Activated CD8-positive, alpha-beta memory T cell treated with anti-CD3 and anti-CD28 coated beads for 24 hours (primary cell): ENCODE results near the gene TMED1.
"Not testable (repeated sequence)": the region's sequence is repeated elsewhere in the genome, so short reads cannot be mapped to it uniquely, and the experiment has no call there.

ENCODE experiments used
- DNase-seq: peaks from one replicate; pipeline ENCODE4 v3.0.0-alpha.2; 2020

Gene TMED1

GRCh38 chr19:10861103-10861651, 25.2 kb upstream of the TMED1 start:
- DNase-seq: no peak

- peak; percentile 68 for DNase-seq
These were observed 22.3 kb upstream of the TMED1 start for GRCh38 chr19:10858204-10858828.

- not testable (repeated sequence) for DNase-seq
These were observed 20.9 kb upstream of the TMED1 start for GRCh38 chr19:10856899-10857298.

- DNase-seq: no peak
These were observed 20.0 kb upstream of the TMED1 start for GRCh38 chr19:10855879-10856522.

GRCh38 chr19:10854350-10855089, 18.5 kb upstream of the TMED1 start:
- no peak for DNase-seq

GRCh38 chr19:10852941-10853340, 16.9 kb upstream of the TMED1 start:
- no peak for DNase-seq

- no peak for DNase-seq
These were observed 16.2 kb upstream of the TMED1 start for GRCh38 chr19:10852098-10852800.

GRCh38 chr19:10850631-10851030, 14.6 kb upstream of the TMED1 start:
- DNase-seq: no peak

GRCh38 chr19:10848230-10848856, 12.3 kb upstream of the TMED1 start, which contains the start of gene C19orf38:
Gene C19orf38 (plus strand): TSS chr19:10848415. CDS start chr19:10848509, 94 bp downstream.
- no peak for DNase-seq

- DNase-seq: no peak
These were observed 10.6 kb upstream of the TMED1 start for GRCh38 chr19:10846500-10847202.

- DNase-seq: no peak
These were observed 6.8 kb upstream of the TMED1 start for GRCh38 chr19:10842788-10843187.

- DNase-seq: no peak
These were observed 3.4 kb upstream of the TMED1 start for GRCh38 chr19:10839114-10840050.

GRCh38 chr19:10838377-10838776, 2.4 kb upstream of the TMED1 start:
- no peak for DNase-seq

GRCh38 chr19:10837649-10838048, 1.6 kb upstream of the TMED1 start:
- DNase-seq: not testable (repeated sequence)

GRCh38 chr19:10836479-10837330, 693 bp upstream of the TMED1 start:
- DNase-seq: no peak

- no peak for DNase-seq
These were observed 791 bp downstream of the TMED1 start for GRCh38 chr19:10835089-10835753.

- DNase-seq: no peak
These were observed 3.1 kb downstream of the TMED1 start for GRCh38 chr19:10832939-10833296.

GRCh38 chr19:10831987-10832938, 3.7 kb downstream of the TMED1 start:
- DNase-seq: no peak
